HCT116 (cell line): ENCODE measurements around the gene MAPK8. TPM values are rescaled to one million over a fixed set of nuclear protein-coding genes. Genes with fewer than 3 reads are reported as not detected.

Experiments used
- ATAC-seq: fragments of 200-7000 bp; cut with Tn5 transposase; 2 replicates; pipeline ENCODE4 v1.9.1; 2020; ENCODE audit warnings: mild to moderate bottlenecking, moderate library complexity
- BruUV-seq: library from RNA; stranded (reverse); fragments of 400-500 nt; replicated peaks from 2 replicates; lab custom pipeline; 2021; lab: Mats Ljungman, UMichigan
- CTCF ChIA-PET: fragments of 300-600 bp; sonication (Branson Sonifier 250); formaldehyde crosslinking; loops from one replicate; lab custom pipeline; 2021; ENCODE audit warnings: antibody characterized with exemption; lab: Charles Lee
- POLR2A ChIA-PET: fragments of 300-600, 350-600 bp; sonication (Branson Sonifier 250); formaldehyde crosslinking; loops from one replicate; lab custom pipeline; 2021; ENCODE audit warnings: antibody characterized with exemption; lab: Charles Lee
- RAD21 ChIA-PET, 2 experiments: fragments of 300-600 bp; sonication (Branson Sonifier 250); formaldehyde crosslinking; loops; one replicate each; lab custom pipeline; 2023; ENCODE audit warnings: low total read pairs in 2 of 2; ENCODE audit not compliant: uncharacterized antibody in 2 of 2, unreplicated experiment in 2 of 2, low non-redundant PET in 1 of 2; lab: Charles Lee
- DNase-seq: peaks from one replicate; pipeline ENCODE4 v3.0.0-alpha.2; 2010; ENCODE audit warnings: low read depth, low spot score
- H2AFZ ChIP-seq: fragments of 200-600 bp; shearing (Covaris generic), sonication (generic); 2 replicates; pipeline ENCODE4 v1.6.1; 2017; ENCODE audit warnings: low read depth, mixed run types, mixed read lengths, antibody characterized with exemption, low read length; ENCODE audit not compliant: poor library complexity, severe bottlenecking
- H3K27ac ChIP-seq: 2 replicates; pipeline ENCODE4 v1.5.1; 2012; ENCODE audit warnings: low read depth, low read length
- H3K27me3 ChIP-seq: fragments of 200-600 bp; sonication (generic); 2 replicates; pipeline ENCODE4 v1.6.1; 2016; ENCODE audit warnings: mixed run types, low read length, mixed read lengths; ENCODE audit not compliant: insufficient read depth
- H3K36me3 ChIP-seq, 2 experiments: fragments of 200-500 bp in 1 of 2; fragments of 200-600 bp in 1 of 2; sonication (Bioruptor generic) in 1 of 2; sonication (generic) in 1 of 2; 2 replicates each; pipeline versions ENCODE4 v1.5.1 to v1.6.1; 2014 to 2016; ENCODE audit warnings: low read length in 2 of 2, inconsistent platforms in 1 of 2, mixed read lengths in 1 of 2, mixed run types in 1 of 2; ENCODE audit not compliant: insufficient read depth in 2 of 2, control insufficient read depth in 1 of 2
- H3K4me1 ChIP-seq, 2 experiments: fragments of 200-600 bp in 1 of 2; sonication (generic) in 1 of 2; 2 replicates each; pipeline versions ENCODE4 v1.5.1 to v1.6.1; 2012 to 2017; ENCODE audit warnings: low read length in 2 of 2, inconsistent platforms in 1 of 2, mild to moderate bottlenecking in 1 of 2, mixed read lengths in 1 of 2, mixed run types in 1 of 2, moderate library complexity in 1 of 2; ENCODE audit not compliant: insufficient read depth in 2 of 2, control insufficient read depth in 1 of 2
- H3K4me2 ChIP-seq: fragments of 200-600 bp; sonication (generic); 2 replicates; pipeline ENCODE4 v1.6.1; 2017; ENCODE audit warnings: mixed run types, low read length, mixed read lengths
- H3K4me3 ChIP-seq, 2 experiments: fragments of 200-600 bp in 1 of 2; sonication (generic) in 1 of 2; replicated peaks in 1 of 2; 2 replicates each; pipeline ENCODE4 v1.5.1; 2011 to 2016; ENCODE audit warnings: low read length in 2 of 2, control low read depth in 1 of 2, low read depth in 1 of 2, mild to moderate bottlenecking in 1 of 2, mixed read lengths in 1 of 2, mixed run types in 1 of 2
- H3K79me2 ChIP-seq: fragments of 200-600 bp; sonication (generic); 2 replicates; pipeline ENCODE4 v1.6.1; 2017; ENCODE audit warnings: mild to moderate bottlenecking, mixed run types, low read length, moderate library complexity, mixed read lengths; ENCODE audit not compliant: insufficient read depth
- H3K9ac ChIP-seq: fragments of 200-600 bp; sonication (generic); 2 replicates; pipeline ENCODE4 v1.6.1; 2016; ENCODE audit warnings: low read length, mixed read lengths
- H3K9me2 ChIP-seq: fragments of 200-600 bp; sonication (generic), shearing (Covaris generic); 2 replicates; pipeline ENCODE4 v1.6.1; 2017; ENCODE audit warnings: mixed run types, mild to moderate bottlenecking, moderate library complexity; ENCODE audit not compliant: insufficient read depth
- H3K9me3 ChIP-seq, 2 experiments: fragments of 200-500 bp in 1 of 2; fragments of 200-600 bp in 1 of 2; sonication (Bioruptor generic) in 1 of 2; sonication (generic) in 1 of 2; 2 replicates each; pipeline ENCODE4 v1.6.1; 2014 to 2017; ENCODE audit warnings: low read length in 2 of 2, mixed read lengths in 2 of 2, inconsistent platforms in 1 of 2, low read depth in 1 of 2, mild to moderate bottlenecking in 1 of 2, mixed run types in 1 of 2, moderate library complexity in 1 of 2; ENCODE audit not compliant: control insufficient read depth in 1 of 2, insufficient read depth in 1 of 2
- H4K20me1 ChIP-seq: fragments of 200-600 bp; sonication (generic), shearing (Covaris generic); 2 replicates; pipeline ENCODE4 v1.6.1; 2017; ENCODE audit warnings: mixed run types, mild to moderate bottlenecking, moderate library complexity; ENCODE audit not compliant: insufficient read depth
- ATF3 ChIP-seq: IDR thresholded peaks from 2 replicates; pipeline ENCODE4 v1.6.1; 2012
- CBX3 ChIP-seq: IDR thresholded peaks from 2 replicates; pipeline ENCODE4 v1.6.1; 2012; ENCODE audit warnings: low read depth
- CTCF ChIP-seq, 3 experiments: fragments of 200-600 bp in 1 of 3; sonication (generic) in 1 of 3; IDR thresholded peaks in 2 of 3; conservative IDR thresholded peaks in 1 of 3; 2 replicates each; pipeline ENCODE4 v1.5.1; 2012 to 2017; ENCODE audit warnings: low read depth in 2 of 3, low read length in 2 of 3, antibody characterized with exemption in 1 of 3, borderline replicate concordance in 1 of 3, control low read depth in 1 of 3, mild to moderate bottlenecking in 1 of 3, mixed read lengths in 1 of 3, mixed run types in 1 of 3, moderate library complexity in 1 of 3; ENCODE audit not compliant: insufficient read depth in 1 of 3
- ELF1 ChIP-seq: IDR thresholded peaks from 2 replicates; pipeline ENCODE4 v1.6.1; 2012; ENCODE audit warnings: low read depth, borderline replicate concordance
- EZH2 ChIP-seq: fragments of 200-600 bp; sonication (generic); IDR thresholded peaks from 2 replicates; pipeline ENCODE4 v1.6.1; 2017; ENCODE audit warnings: antibody characterized with exemption, mixed run types
- EZH2phosphoT487 ChIP-seq: fragments of 200-600 bp; IDR thresholded peaks from 2 replicates; pipeline ENCODE4 v1.6.1; 2018; ENCODE audit warnings: antibody characterized with exemption, borderline replicate concordance
- FOSL1 ChIP-seq: IDR thresholded peaks from 2 replicates; pipeline ENCODE4 v1.6.1; 2012; ENCODE audit warnings: low read depth
- JUND ChIP-seq: IDR thresholded peaks from 2 replicates; pipeline ENCODE4 v1.6.1; 2012
- MAX ChIP-seq: IDR thresholded peaks from 2 replicates; pipeline ENCODE4 v1.6.1; 2012
- POLR2A ChIP-seq: IDR thresholded peaks from 2 replicates; pipeline ENCODE4 v1.7.0; 2011; ENCODE audit warnings: borderline replicate concordance; ENCODE audit not compliant: insufficient read depth, insufficient read length; ENCODE audit errors: extremely low read depth
- POLR2AphosphoS5 ChIP-seq: IDR thresholded peaks from 2 replicates; pipeline ENCODE4 v1.6.1; 2011; ENCODE audit warnings: mild to moderate bottlenecking, low read depth, low read length, moderate library complexity
- SIN3A ChIP-seq: IDR thresholded peaks from 2 replicates; pipeline ENCODE4 v1.6.1; 2012; ENCODE audit warnings: low read depth
- SP1 ChIP-seq: IDR thresholded peaks from 2 replicates; pipeline ENCODE4 v1.6.1; 2012; ENCODE audit warnings: low read depth
- SRF ChIP-seq: IDR thresholded peaks from 2 replicates; pipeline ENCODE4 v1.6.1; 2012; ENCODE audit warnings: low read depth
- ZFX ChIP-seq: fragments of 450-650 bp; IDR thresholded peaks from 2 replicates; pipeline ENCODE4 v1.6.1; 2017
- ZNF274 ChIP-seq: fragments of 200-500 bp; sonication (Bioruptor generic); IDR thresholded peaks from 2 replicates; pipeline ENCODE4 v1.6.1; 2014; ENCODE audit warnings: mild to moderate bottlenecking, low read depth, low read length, inconsistent platforms
- intact Hi-C: fragments of 100-400 bp; cut with micrococcal nuclease; formaldehyde crosslinking; loops from 2 replicates; pipeline ENCODE4 v1.10.0; 2022
- total RNA-seq: library from RNA; stranded (reverse); gene quantifications from one replicate; pipeline ENCODE4 v1.2.1, GENCODE V29; 2021; ENCODE audit not compliant: unreplicated experiment
- TF ChIP-seq, protein P1 (sequence below): IDR thresholded peaks from 2 replicates; pipeline ENCODE4 v1.6.1; 2011; ENCODE audit warnings: mild to moderate bottlenecking, low read length, moderate library complexity; ENCODE audit not compliant: insufficient replicate concordance; ENCODE audit errors: extremely low read depth
- TF ChIP-seq, protein P2 (sequence below): IDR thresholded peaks from 2 replicates; pipeline ENCODE4 v1.6.1; 2012; ENCODE audit warnings: low read depth

The MAPK8 gene
- total RNA-seq, 1 experiment from 2014 or later = 71.0 TPM

GRCh38 chr10:48445932-48446331, 139.5 kb downstream of the MAPK8 start:
- H3K79me2 ChIP-seq = no peaks in the 10 kb centered on the region
- H3K9me3 ChIP-seq = no peaks in the 10 kb centered on the region
- ATAC-seq (no peak), DNase-seq (no peak)
- H3K9me2 ChIP-seq = no peaks in the 10 kb centered on the region
- H3K4me3 ChIP-seq = no peak overlapping the region
- no peaks in the 10 kb centered on the region for H3K36me3 ChIP-seq
- no peaks in the 10 kb centered on the region for H4K20me1 ChIP-seq
- RAD21 ChIA-PET = no interaction called here
- no peaks in the 10 kb centered on the region; a peak in 1 of 4 replicates for H3K4me1 ChIP-seq
- H3K4me2 ChIP-seq = no peak overlapping the region
- H2AFZ ChIP-seq = no peak overlapping the region
- H3K27me3 ChIP-seq = no peaks in the 10 kb centered on the region
- BruUV-seq = no TSS peak
- POLR2A ChIA-PET = no interaction called here
- intact Hi-C loops = no loop called here
- CTCF ChIA-PET = interaction anchor here (2.0 kb wide), 1 partner anchor 60 kb away, joined by 17 read pairs; no protein-coding TSS in a partner anchor
- H3K27ac ChIP-seq = no peak overlapping the region
- TF ChIP-seq, protein P1, sequence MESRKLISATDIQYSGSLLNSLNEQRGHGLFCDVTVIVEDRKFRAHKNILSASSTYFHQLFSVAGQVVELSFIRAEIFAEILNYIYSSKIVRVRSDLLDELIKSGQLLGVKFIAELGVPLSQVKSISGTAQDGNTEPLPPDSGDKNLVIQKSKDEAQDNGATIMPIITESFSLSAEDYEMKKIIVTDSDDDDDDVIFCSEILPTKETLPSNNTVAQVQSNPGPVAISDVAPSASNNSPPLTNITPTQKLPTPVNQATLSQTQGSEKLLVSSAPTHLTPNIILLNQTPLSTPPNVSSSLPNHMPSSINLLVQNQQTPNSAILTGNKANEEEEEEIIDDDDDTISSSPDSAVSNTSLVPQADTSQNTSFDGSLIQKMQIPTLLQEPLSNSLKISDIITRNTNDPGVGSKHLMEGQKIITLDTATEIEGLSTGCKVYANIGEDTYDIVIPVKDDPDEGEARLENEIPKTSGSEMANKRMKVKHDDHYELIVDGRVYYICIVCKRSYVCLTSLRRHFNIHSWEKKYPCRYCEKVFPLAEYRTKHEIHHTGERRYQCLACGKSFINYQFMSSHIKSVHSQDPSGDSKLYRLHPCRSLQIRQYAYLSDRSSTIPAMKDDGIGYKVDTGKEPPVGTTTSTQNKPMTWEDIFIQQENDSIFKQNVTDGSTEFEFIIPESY = no peak
- TF ChIP-seq ZFX (no peak), MAX (no peak), SP1 (no peak), POLR2A (no peak), POLR2AphosphoS5 (no peak), JUND (no peak), CTCF (IDR thresholded peaks at IDR 0.05 in 2 of 3, conservative IDR thresholded peaks at IDR 0.05 in 1 of 3; ENCODE audit: borderline replicate concordance in 1 of 3, insufficient read depth in 1 of 3, low read depth in 2 of 3, low read length in 2 of 3) (no peak), CBX3 (no peak), EZH2phosphoT487 (no peak), ELF1 (no peak), FOSL1 (no peak), SIN3A (no peak), SRF (no peak), EZH2 (no peak), ZNF274 (no peak), ATF3 (no peak)
- TF ChIP-seq, protein P2, sequence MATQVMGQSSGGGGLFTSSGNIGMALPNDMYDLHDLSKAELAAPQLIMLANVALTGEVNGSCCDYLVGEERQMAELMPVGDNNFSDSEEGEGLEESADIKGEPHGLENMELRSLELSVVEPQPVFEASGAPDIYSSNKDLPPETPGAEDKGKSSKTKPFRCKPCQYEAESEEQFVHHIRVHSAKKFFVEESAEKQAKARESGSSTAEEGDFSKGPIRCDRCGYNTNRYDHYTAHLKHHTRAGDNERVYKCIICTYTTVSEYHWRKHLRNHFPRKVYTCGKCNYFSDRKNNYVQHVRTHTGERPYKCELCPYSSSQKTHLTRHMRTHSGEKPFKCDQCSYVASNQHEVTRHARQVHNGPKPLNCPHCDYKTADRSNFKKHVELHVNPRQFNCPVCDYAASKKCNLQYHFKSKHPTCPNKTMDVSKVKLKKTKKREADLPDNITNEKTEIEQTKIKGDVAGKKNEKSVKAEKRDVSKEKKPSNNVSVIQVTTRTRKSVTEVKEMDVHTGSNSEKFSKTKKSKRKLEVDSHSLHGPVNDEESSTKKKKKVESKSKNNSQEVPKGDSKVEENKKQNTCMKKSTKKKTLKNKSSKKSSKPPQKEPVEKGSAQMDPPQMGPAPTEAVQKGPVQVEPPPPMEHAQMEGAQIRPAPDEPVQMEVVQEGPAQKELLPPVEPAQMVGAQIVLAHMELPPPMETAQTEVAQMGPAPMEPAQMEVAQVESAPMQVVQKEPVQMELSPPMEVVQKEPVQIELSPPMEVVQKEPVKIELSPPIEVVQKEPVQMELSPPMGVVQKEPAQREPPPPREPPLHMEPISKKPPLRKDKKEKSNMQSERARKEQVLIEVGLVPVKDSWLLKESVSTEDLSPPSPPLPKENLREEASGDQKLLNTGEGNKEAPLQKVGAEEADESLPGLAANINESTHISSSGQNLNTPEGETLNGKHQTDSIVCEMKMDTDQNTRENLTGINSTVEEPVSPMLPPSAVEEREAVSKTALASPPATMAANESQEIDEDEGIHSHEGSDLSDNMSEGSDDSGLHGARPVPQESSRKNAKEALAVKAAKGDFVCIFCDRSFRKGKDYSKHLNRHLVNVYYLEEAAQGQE = no peak
- H3K9ac ChIP-seq = no peak overlapping the region
